Muscle layer of colon (tissue), 2 donors: ENCODE data around the gene PAWR.
"Not testable (repeated sequence)": the region's sequence is repeated elsewhere in the genome, so short reads cannot be mapped to it uniquely, and the experiment has no call there.

ENCODE experiments used
- H3K27ac ChIP-seq: one replicate; pipeline ENCODE4 v1.7.0; 2013; ENCODE audit warnings: low read depth, mild to moderate bottlenecking, low read length, moderate library complexity
- H3K27me3 ChIP-seq, 2 donors: one replicate each; pipeline ENCODE4 v1.7.0; 2013; ENCODE audit warnings: low read length in 2 of 2, mild to moderate bottlenecking in 2 of 2; ENCODE audit not compliant: insufficient read depth in 2 of 2, control insufficient read depth in 1 of 2
- H3K36me3 ChIP-seq: one replicate; pipeline ENCODE4 v1.7.0; 2013; ENCODE audit warnings: mild to moderate bottlenecking, low read length; ENCODE audit not compliant: insufficient read depth
- H3K4me1 ChIP-seq: one replicate; pipeline ENCODE4 v1.7.0; 2013; ENCODE audit warnings: mild to moderate bottlenecking, low read length; ENCODE audit not compliant: insufficient read depth
- H3K4me3 ChIP-seq, 2 donors: one replicate each; pipeline ENCODE4 v1.7.0; 2013; ENCODE audit warnings: low read length in 2 of 2, low read depth in 1 of 2, mild to moderate bottlenecking in 1 of 2, moderate library complexity in 1 of 2
- H3K9ac ChIP-seq: one replicate; pipeline ENCODE4 v1.7.0; 2013; ENCODE audit warnings: low read length
- H3K9me3 ChIP-seq: one replicate; pipeline ENCODE4 v1.7.0; 2013; ENCODE audit warnings: mild to moderate bottlenecking, low read length
- donor health status: abdominal sarcoma.
- donor health status: Adenocarcinoma of cecum.

Gene PAWR

DNA sequence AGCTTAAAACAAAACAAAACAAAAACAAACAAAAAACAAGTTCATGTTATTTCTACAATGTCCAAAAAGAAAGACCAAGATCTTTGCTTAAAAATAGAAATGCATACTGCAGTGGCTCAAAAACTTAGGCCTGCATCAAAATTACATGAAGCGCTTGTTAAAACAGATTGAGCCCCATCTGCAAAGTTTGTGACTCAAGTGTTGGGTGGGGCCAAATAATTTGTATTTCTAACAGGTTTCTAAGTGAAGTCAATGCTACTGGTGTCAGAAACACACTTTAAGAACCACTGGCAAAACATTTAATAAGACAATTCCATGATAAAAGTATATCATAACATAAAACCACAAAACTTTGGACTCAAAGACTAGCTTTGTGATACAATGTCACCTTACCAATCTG lies 105.6 kb downstream of the PAWR start:
- H3K27ac ChIP-seq, result no peak overlapping the region
- no peak overlapping the region for H3K4me3 ChIP-seq
- H3K9ac ChIP-seq, result no peak overlapping the region
- H3K36me3 ChIP-seq, result no peaks in the 10 kb centered on the region
- H3K27me3 ChIP-seq, result no peaks in the 10 kb centered on the region
- no peaks in the 10 kb centered on the region for H3K9me3 ChIP-seq
- no peaks in the 10 kb centered on the region for H3K4me1 ChIP-seq

DNA sequence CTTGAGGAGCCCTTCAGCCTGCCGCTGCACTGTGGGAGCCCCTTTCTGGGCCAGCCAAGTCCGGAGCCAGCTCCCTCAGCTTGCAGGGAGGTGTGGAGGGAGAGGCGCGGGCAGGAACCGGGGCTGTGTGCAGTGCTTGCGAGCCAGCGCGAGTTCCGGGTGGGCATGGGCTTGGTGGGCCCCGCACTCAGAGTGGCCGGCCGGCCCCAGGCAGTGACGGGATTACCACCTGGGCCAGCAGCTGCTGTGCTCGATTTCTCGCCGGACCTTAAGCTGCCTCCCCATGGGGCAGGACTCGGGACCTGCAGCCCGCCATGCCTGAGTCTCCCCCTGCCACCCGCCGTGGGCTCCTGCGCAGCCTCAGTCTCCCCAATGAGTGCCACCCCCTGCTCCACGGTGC lies 116.9 kb downstream of the PAWR start:
- Histone ChIP-seq H3K27me3 (no peaks in the 10 kb centered on the region), H3K4me1 (no peaks in the 10 kb centered on the region), H3K4me3 (no peak overlapping the region), H3K27ac (no peak overlapping the region), H3K36me3 (no peaks in the 10 kb centered on the region), H3K9me3 (no peaks in the 10 kb centered on the region), H3K9ac (no peak overlapping the region)

DNA sequence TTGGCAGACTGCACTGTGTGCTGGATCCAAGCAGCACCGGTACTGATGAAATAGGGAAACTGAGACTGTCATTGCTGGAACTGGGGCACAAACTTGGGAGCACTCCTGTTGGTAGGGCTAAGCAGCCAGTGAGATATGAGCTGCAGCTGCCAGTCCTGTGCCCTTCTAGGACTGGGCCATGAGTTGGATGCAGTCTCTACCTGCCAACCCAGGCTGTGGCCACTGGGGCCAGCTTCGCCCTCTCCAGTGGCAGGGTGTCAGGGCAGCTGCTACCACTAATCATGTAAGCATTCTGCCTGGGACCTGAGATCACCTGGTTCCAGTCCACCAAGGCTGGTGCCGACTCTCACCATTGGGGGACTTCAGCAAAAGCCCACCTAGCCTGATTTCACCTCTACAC lies 121.1 kb downstream of the PAWR start:
- no peaks in the 10 kb centered on the region for H3K27me3 ChIP-seq
- H3K9ac ChIP-seq, result no peak overlapping the region
- no peak overlapping the region for H3K4me3 ChIP-seq
- H3K4me1 ChIP-seq, result no peaks in the 10 kb centered on the region
- no peak overlapping the region for H3K27ac ChIP-seq
- H3K9me3 ChIP-seq, result no peaks in the 10 kb centered on the region
- no peaks in the 10 kb centered on the region for H3K36me3 ChIP-seq

DNA sequence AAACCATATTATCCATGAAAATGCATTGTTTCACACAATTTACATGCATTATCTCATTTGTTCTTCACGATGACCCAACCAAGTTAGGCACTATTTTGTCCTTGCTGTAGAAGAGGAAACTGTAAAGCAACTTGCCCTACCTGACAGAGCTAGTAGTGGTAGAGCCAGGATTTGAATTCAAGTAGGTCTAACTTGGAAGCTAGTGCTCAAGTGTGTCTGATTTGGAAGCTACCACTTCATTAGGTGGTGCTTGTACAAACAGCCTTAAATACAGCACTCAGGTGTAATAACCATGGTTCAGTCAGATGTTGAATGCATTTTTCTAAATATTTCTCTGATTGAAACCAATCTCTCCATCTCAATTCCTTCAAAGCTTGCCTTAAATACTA lies 123.6 kb downstream of the PAWR start:
- Histone ChIP-seq H3K9ac (no peak overlapping the region), H3K27me3 (no peaks in the 10 kb centered on the region), H3K4me3 (no peak overlapping the region), H3K36me3 (no peaks in the 10 kb centered on the region), H3K9me3 (no peaks in the 10 kb centered on the region), H3K4me1 (no peaks in the 10 kb centered on the region), H3K27ac (no peak overlapping the region)

DNA sequence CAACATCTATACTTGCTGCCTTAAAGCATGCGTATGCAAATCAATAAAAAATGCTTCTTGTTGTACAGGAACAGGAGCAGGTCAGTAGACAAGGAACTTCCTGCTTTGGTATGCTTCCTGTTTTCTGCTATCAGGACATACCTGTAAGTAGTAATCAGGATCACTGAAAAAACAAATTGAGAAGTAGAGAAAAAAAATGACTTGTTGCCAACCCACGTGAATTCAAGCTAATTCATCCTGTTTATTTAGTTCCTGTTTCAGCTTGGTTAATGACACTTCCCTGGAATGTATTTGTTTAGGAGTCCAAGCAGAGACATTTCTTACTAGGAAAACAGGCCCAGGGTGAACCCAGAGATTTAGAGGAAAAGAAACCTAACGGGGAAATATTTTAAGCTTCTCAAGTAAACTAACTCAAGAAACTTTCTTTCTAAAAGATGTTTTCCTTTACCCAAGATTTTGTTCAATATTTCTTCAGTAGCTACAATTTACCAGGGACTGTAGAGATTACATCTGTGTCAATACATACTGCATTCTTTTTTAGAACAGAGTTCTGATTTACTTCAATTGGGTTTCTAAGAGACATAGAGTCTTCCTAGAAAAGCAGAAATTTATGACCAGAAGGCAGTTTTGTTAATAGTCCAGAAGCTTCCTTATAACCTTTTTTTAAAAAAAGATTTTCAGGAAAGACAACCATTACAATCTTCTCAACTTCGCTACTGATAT lies 124.2 kb downstream of the PAWR start:
- Histone ChIP-seq H3K4me1 (no peaks in the 10 kb centered on the region), H3K27me3 (no peaks in the 10 kb centered on the region), H3K4me3 (no peak overlapping the region), H3K36me3 (no peaks in the 10 kb centered on the region), H3K9ac (no peak overlapping the region), H3K9me3 (no peaks in the 10 kb centered on the region), H3K27ac (no peak overlapping the region)

DNA sequence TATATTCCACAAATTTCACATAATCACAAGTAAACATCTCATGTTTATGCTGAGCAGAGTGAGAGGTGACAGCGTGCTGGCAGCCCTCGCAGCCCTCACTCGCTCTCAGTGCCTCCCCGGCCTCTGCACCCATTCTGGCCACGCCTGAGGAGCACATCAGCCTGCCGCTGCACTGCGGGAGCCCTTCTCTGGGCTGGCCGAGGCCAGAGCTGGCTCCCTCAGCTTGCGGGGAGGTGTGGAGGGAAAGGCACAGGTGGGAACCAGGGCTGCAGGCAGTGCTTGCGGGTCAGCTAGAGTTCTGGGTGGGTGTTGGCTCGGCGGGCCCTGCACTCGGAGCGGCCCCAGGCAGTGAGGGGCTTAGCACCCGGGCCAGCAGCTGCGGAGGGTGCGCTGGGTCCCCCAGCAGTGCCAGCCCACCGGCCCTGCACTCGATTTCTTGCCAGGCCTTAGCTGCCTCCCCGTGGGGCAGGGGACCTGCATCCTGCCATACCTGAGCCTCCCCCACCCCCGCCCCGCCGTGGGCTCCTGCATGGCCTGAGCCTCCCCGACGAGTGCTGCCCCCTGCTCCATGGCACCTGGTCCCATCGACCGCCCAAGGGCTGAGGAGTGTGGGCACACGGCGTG lies 125.9 kb downstream of the PAWR start:
- not testable (repeated sequence) for H3K36me3 ChIP-seq, H3K4me1 ChIP-seq, H3K9ac ChIP-seq, H3K27me3 ChIP-seq, H3K4me3 ChIP-seq, H3K9me3 ChIP-seq, H3K27ac ChIP-seq

DNA sequence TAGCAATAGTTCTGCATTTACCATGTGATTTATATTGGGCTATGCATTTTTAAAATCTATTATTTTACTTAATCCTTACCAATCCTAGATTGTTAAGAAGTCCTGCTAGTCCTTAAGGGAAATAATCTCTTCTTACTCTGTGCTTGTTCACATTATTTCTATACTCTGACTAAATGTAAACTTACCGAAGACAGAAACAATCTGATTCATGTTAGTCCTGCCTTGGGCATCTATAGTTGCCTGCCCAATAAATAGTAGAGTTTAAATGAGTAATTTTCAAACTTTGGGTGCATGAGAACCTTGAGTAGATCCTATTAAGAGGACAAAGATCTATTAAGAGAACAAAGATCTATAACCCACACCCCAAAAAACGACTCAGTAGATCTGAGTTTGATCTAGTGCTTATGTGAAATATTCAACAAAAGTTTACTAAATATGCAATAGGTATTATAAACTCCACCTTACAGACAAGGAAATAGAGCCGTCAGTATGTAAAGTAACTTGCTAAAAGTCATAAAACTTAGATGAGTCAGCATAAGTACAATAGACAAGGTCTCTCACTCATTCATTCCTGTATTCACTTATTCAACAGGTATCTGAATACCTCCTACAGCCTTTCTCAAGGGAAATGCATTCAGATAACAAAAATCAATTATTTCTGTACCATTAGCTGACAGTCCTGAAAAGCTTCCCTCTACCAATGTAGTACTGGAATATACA lies 127.6 kb downstream of the PAWR start:
- no peaks in the 10 kb centered on the region for H3K36me3 ChIP-seq
- H3K4me3 ChIP-seq, result no peak overlapping the region
- H3K4me1 ChIP-seq, result no peaks in the 10 kb centered on the region
- H3K27me3 ChIP-seq, result no peaks in the 10 kb centered on the region
- no peaks in the 10 kb centered on the region for H3K9me3 ChIP-seq
- no peak overlapping the region for H3K9ac ChIP-seq
- no peak overlapping the region for H3K27ac ChIP-seq

DNA sequence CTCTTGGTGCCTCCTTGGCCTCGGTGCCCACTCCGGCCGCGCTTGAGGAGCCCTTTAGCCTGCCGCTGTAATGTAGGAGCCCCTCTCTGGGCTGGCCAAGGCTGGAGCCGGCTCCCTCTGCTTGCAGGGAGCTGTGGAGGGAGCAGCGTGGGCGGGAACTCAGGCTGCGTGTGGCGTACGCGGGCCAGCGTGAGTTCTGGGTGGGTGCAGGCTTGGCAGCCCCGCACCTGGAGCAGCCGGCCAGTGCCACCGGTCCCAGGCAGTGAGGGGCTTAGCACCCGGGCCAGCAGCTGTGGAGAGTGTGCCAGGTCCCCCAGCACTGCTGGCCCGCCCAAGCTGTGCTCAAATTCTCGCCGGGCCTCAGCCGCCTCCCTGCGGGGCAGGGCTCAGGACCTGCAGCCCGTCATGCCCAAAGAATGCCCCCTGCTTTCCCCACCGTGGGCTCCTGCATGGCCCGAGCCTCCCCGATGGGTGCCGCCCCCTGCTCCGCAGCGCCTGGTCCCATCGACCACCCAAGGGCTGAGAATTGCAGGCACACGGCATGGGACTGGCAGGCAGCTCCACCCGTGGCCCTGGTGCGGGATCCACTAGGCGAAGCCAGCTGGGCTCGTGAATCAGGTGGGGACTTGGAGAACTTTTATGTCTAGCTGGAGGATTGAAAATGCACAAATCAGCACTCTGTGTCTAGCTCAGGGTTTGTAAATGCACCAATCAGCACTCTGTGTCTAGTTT lies 129.2 kb downstream of the PAWR start:
- no peak overlapping the region for H3K27ac ChIP-seq
- no peaks in the 10 kb centered on the region for H3K4me1 ChIP-seq
- H3K36me3 ChIP-seq, result no peaks in the 10 kb centered on the region
- no peaks in the 10 kb centered on the region for H3K9me3 ChIP-seq
- no peak overlapping the region for H3K4me3 ChIP-seq
- no peak overlapping the region for H3K9ac ChIP-seq
- no peaks in the 10 kb centered on the region for H3K27me3 ChIP-seq

DNA sequence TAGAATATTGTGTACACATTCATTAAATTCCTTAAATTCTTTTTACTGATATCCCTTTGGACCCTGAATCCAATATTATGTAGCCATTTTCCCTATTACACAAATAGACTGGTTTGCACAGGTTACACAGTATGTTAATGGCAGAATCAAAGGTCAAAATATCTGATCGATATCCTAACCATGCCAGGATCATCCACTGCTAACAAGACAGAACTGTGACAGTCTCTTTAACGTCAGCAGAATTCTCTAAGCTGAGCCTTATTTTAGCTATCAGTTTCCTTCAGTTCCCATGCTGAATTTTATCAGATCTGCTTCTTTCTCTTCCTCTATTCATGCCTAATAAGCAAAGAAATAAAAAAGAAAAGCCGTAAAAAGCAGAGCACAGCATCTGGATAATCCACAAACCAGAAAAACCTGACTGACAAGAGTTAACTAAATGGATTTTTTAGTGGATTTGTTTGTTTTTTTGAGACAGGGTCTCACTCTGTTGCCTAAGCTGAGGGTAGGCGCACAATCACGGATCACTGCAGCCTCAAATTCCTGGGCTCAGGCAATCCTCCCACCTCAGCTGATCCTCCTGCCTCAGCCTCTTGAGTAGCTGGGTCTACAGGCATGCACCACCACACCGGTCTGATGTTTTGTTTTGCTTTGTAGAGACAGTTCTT lies 130.4 kb downstream of the PAWR start:
- Histone ChIP-seq H3K36me3 (no peaks in the 10 kb centered on the region), H3K4me3 (no peak overlapping the region), H3K9ac (no peak overlapping the region), H3K9me3 (no peaks in the 10 kb centered on the region), H3K4me1 (no peaks in the 10 kb centered on the region), H3K27me3 (no peaks in the 10 kb centered on the region), H3K27ac (no peak overlapping the region)

DNA sequence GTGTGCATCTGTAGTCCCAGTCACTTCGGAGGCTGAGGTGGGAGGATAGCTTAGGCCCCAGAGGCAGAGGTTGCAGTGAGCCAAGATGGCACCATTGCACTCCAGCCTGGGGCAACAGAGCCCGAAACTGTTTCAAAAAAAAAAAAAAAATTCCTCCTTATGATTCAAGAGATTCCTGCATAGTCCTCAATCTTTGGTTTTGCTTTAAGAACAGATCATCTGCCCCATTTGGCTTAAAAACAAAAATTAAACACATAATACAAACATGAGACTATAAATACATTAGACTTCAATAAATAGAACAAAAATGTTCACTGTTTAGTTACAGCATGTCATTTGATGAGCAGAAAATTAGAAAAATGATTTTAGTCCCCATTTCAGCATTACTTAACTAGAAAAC lies 131.2 kb downstream of the PAWR start:
- no peaks in the 10 kb centered on the region for H3K27me3 ChIP-seq
- H3K9me3 ChIP-seq, result no peaks in the 10 kb centered on the region
- no peaks in the 10 kb centered on the region for H3K36me3 ChIP-seq
- no peak overlapping the region for H3K27ac ChIP-seq
- H3K4me3 ChIP-seq, result no peak overlapping the region
- no peaks in the 10 kb centered on the region for H3K4me1 ChIP-seq
- H3K9ac ChIP-seq, result no peak overlapping the region

DNA sequence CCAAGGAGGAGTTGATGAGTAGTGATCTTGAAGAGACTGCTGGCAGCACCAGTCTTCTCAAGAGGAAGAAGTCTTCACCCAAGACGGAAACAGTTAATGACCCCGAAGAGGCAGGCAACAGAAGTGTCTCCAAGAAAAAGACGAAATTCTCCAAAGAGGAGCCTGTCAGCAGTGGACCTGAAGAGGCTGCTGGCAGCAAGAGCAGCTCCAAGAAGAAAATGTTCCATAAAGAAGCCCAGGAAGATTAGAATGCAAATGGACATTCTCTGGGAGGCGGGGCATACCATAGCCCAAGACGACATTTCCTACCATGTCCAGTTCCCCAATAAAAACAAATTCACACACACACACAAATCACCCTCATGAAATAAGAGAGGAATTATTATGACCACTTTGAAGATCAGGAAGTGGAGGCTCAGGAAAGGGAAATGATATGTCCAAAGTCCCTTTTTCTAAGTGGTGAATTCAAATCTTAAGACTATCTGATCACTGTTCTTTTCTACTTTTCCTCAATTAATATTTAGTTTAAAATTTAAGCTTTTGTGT lies 131.8 kb downstream of the PAWR start:
- Histone ChIP-seq H3K9ac (no peak overlapping the region), H3K4me1 (no peaks in the 10 kb centered on the region), H3K4me3 (no peak overlapping the region), H3K27ac (no peak overlapping the region), H3K9me3 (no peaks in the 10 kb centered on the region), H3K36me3 (no peaks in the 10 kb centered on the region), H3K27me3 (no peaks in the 10 kb centered on the region)
